ENCODE data around the gene PTOV1.

DNA sequence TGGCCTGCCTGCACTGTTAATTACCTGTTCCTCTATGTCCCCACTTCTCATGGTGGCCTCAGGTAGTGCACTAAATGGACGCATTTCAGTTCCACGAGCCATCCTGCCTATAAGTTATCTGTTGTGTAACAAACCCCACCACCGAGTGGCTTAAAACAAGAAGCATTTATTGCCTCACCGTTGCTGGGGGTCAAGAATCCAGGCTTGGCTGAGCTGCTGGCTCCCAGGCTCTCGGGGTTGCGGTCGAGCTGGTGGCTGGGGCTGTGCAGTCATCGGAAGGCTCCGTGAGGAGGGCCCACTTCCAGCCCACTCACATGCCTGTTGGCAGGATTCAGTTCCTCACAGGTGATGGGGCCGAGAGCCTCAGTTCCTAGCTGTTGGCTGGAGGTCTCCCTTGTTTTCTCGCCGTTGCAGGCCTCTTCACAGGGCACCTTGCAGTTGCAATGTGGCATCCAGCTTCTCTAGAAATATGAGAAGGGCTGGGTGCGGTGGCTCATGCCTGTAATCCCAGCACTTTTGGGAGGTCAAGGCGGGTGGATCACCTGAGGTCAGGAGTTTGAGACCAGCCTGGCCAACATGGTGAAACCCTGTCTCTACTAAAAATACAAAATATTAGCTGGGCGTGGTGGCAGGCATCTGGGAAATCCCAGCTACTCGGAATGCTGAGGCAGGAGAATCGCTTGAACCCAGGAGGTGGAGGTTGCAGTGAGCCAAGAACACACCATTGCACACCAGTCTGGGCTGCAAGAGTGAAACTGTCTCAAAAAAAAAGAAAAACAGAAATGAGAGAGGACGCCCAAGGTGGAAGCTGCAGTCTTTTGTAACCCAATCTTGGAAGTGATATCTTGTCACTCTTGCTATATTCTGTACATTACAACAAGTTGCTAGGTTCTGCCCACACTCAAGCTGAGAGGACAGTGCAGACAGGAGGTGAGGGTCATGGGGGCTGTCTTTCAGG is 6.5 kb upstream of the PTOV1 start:
- no peak for TF ChIP-seq POLR2A (IDR thresholded peaks at IDR 0.05; ENCODE audit: low read depth, low read length)
- TF ChIP-seq POLR2AphosphoS5 (IDR thresholded peaks at IDR 0.05; ENCODE audit: low read depth, low read length), result no peak
- TF ChIP-seq TAF1 (IDR thresholded peaks at IDR 0.05; ENCODE audit: borderline replicate concordance, low read depth, low read length), result no peak

Data from GM12892 (cell line).